K562 (cell line): Measurements from ENCODE around the gene INVS. TPM values are rescaled to one million over a fixed set of nuclear protein-coding genes. Genes with fewer than 3 reads are reported as not detected.

Experiments used
- polyA plus RNA-seq, 8 experiments: library from polyadenylated mRNA; depleted of rRNA in 4 of 8; stranded (reverse) in 5 of 8; unstranded in 3 of 8; fragments of >200 nt; fragmentation: Nextera tagmentation in 2 of 8; fragmentation: Illumina TruSeq in 1 of 8; extraction: Ambion mirVana in 2 of 8; extraction: Trizol in 1 of 8; gene quantifications; 2 replicates each; pipeline versions ENCODE4 v1.2.1 to v1.2.3, GENCODE V29; 2011 to 2014; ENCODE audit warnings: inconsistent platforms in 1 of 8, missing spikeins in 1 of 8
- total RNA-seq, 7 experiments: library from RNA; depleted of rRNA in 6 of 7; stranded (reverse); fragments of >200 nt in 6 of 7; fragmentation: Illumina TruSeq in 2 of 7; extraction: Trizol in 2 of 7; gene quantifications; 2 replicates each; pipeline versions ENCODE4 v1.2.1 to v1.2.3, GENCODE V29; 2011 to 2021; ENCODE audit warnings: low replicate concordance in 1 of 7
- TF ChIP-seq, protein P1 (sequence below), 2 experiments: fragments of 450-650 bp in 1 of 2; sonication (generic) in 1 of 2; formaldehyde crosslinking in 1 of 2; IDR thresholded peaks; 2 replicates each; pipeline versions ENCODE4 v1.7.1 to v1.9.0; 2016 to 2022; ENCODE audit warnings: inconsistent platforms in 1 of 2, mild to moderate bottlenecking in 1 of 2, missing genetic modification reagents in 1 of 2

INVS gene
- total and polyA plus RNA-seq, 9 of the 15 experiments (the other 6 are each of a cell fraction or from before 2014, with no cell fraction given): 0.77 to 18.5 (median 10.0) TPM

GRCh38 chr9:100088202-100088601, 10.8 kb upstream of the INVS start (continued):
- TF ChIP-seq, protein P1, sequence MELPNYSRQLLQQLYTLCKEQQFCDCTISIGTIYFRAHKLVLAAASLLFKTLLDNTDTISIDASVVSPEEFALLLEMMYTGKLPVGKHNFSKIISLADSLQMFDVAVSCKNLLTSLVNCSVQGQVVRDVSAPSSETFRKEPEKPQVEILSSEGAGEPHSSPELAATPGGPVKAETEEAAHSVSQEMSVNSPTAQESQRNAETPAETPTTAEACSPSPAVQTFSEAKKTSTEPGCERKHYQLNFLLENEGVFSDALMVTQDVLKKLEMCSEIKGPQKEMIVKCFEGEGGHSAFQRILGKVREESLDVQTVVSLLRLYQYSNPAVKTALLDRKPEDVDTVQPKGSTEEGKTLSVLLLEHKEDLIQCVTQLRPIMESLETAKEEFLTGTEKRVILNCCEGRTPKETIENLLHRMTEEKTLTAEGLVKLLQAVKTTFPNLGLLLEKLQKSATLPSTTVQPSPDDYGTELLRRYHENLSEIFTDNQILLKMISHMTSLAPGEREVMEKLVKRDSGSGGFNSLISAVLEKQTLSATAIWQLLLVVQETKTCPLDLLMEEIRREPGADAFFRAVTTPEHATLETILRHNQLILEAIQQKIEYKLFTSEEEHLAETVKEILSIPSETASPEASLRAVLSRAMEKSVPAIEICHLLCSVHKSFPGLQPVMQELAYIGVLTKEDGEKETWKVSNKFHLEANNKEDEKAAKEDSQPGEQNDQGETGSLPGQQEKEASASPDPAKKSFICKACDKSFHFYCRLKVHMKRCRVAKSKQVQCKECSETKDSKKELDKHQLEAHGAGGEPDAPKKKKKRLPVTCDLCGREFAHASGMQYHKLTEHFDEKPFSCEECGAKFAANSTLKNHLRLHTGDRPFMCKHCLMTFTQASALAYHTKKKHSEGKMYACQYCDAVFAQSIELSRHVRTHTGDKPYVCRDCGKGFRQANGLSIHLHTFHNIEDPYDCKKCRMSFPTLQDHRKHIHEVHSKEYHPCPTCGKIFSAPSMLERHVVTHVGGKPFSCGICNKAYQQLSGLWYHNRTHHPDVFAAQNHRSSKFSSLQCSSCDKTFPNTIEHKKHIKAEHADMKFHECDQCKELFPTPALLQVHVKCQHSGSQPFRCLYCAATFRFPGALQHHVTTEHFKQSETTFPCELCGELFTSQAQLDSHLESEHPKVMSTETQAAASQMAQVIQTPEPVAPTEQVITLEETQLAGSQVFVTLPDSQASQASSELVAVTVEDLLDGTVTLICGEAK (IDR thresholded peaks at IDR 0.05): no peak
- TF ChIP-seq, protein P1 (CRISPR knock-in tag; IDR thresholded peaks at IDR 0.05): no peak
